GM12891 (cell line): ENCODE results near the gene CACNA1G.

Experiments
- POLR2A ChIP-seq: IDR thresholded peaks from 2 replicates; pipeline ENCODE4 v1.6.1; 2011; ENCODE audit warnings: low read depth, low read length, control low read depth
- POLR2AphosphoS5 ChIP-seq: IDR thresholded peaks from 2 replicates; pipeline ENCODE4 v1.6.1; 2011; ENCODE audit warnings: low read depth, low read length, control low read depth
- SPI1 ChIP-seq: IDR thresholded peaks from 2 replicates; pipeline ENCODE4 v1.6.1; 2011; ENCODE audit warnings: low read depth, low read length, control low read depth
- TAF1 ChIP-seq: IDR thresholded peaks from 2 replicates; pipeline ENCODE4 v1.6.1; 2011; ENCODE audit warnings: low read depth, low read length, control low read depth

GRCh38 chr17:50594892-50595291, 34.4 kb downstream of the CACNA1G start:
- TF ChIP-seq POLR2AphosphoS5, result no peak
- no peak for TF ChIP-seq POLR2A
- no peak for TF ChIP-seq TAF1
- no peak for TF ChIP-seq SPI1
